Stimulated activated naive CD8-positive, alpha-beta T cell treated with anti-CD3 and anti-CD28 coated beads, Interleukin-15, amount 100 ng/mL, for 72 hours (primary cell): ENCODE data around the gene GUK1.
A peak's percentile ranks its signal among the peaks of the same experiment; 100 is the strongest.

Experiments
- ATAC-seq: fragments of 150-1000 bp; cut with Tn5 transposase; 2 replicates; pipeline ENCODE4 v1.10.0; 2021; ENCODE audit warnings: mild to moderate bottlenecking, moderate library complexity
- DNase-seq, 2 donors: peaks; one replicate each; pipeline ENCODE4 v3.0.0; 2021 to 2022
- H3K27ac Mint-ChIP-seq, 2 donors: one replicate each; pipeline ENCODE4 v1.8.0; 2022; ENCODE audit warnings: mild to moderate bottlenecking in 2 of 2, mixed read lengths in 2 of 2, moderate library complexity in 2 of 2
- H3K27me3 Mint-ChIP-seq: one replicate; pipeline ENCODE4 v1.8.0; 2022; ENCODE audit warnings: mixed read lengths
- H3K4me1 Mint-ChIP-seq: one replicate; pipeline ENCODE4 v1.8.0; 2022; ENCODE audit warnings: mild to moderate bottlenecking, mixed read lengths
- H3K4me3 Mint-ChIP-seq, 2 donors: one replicate each; pipeline ENCODE4 v1.8.0; 2022; ENCODE audit warnings: mild to moderate bottlenecking in 2 of 2, mixed read lengths in 2 of 2, moderate library complexity in 1 of 2
- H3K9me3 Mint-ChIP-seq, 2 donors: one replicate each; pipeline ENCODE4 v1.8.0; 2022; ENCODE audit warnings: mixed read lengths in 2 of 2

GUK1 gene

GRCh38 chr1:228139931-228140723 is at the start of gene GUK1:
TSS of gene GUK1 (plus strand) at chr1:228140279. CDS start at chr1:228140303, 24 bp downstream.
- Mint-ChIP-seq H3K4me3 (peak within 1 kb of the TSS; percentile 98), H3K27ac (peak within 1 kb of the TSS; percentile 94 to 96), H3K4me1 (peaks cover 41% of the 10 kb centered on the region), H3K27me3 (no peaks in the 10 kb centered on the region), H3K9me3 (no peaks in the 10 kb centered on the region)
- ATAC-seq (peak; percentile 92), DNase-seq (peak; percentile 100)

GRCh38 chr1:228090613-228091081 is 49.4 kb upstream of the GUK1 start:
- H3K27ac Mint-ChIP-seq = peak overlapping the region in 1 of 2 donors; percentile 90
- H3K4me1 Mint-ChIP-seq = peaks cover 75% of the 10 kb centered on the region
- H3K27me3 Mint-ChIP-seq = no peaks in the 10 kb centered on the region
- DNase-seq (no peak), ATAC-seq (no peak)
- H3K4me3 Mint-ChIP-seq = no peak overlapping the region
- peaks cover 15 to 18% of the 10 kb centered on the region in 2 donors for H3K9me3 Mint-ChIP-seq

GRCh38 chr1:228091084-228091483 is 49.0 kb upstream of the GUK1 start:
- DNase-seq = no peak
- Mint-ChIP-seq H3K27me3 (no peaks in the 10 kb centered on the region), H3K4me3 (no peak overlapping the region), H3K4me1 (peaks cover 75% of the 10 kb centered on the region), H3K9me3 (peaks cover 17 to 21% of the 10 kb centered on the region in 2 donors), H3K27ac (no peak overlapping the region)
- no peak for ATAC-seq

- Mint-ChIP-seq H3K9me3 (peaks cover 17 to 21% of the 10 kb centered on the region in 2 donors), H3K27me3 (no peaks in the 10 kb centered on the region), H3K4me3 (no peak overlapping the region), H3K27ac (peak overlapping the region in 1 of 2 donors; percentile 19), H3K4me1 (peaks cover 64% of the 10 kb centered on the region)
- ATAC-seq = no peak
- DNase-seq = peak in 1 of 2 donors; percentile 7
These were observed 47.6 kb upstream of the GUK1 start for GRCh38 chr1:228092342-228093049.

- ATAC-seq (no peak), DNase-seq (peak in 1 of 2 donors; percentile 7)
- H3K9me3 Mint-ChIP-seq = peaks cover 17 to 21% of the 10 kb centered on the region in 2 donors
- no peaks in the 10 kb centered on the region for H3K27me3 Mint-ChIP-seq
- no peak overlapping the region for H3K4me3 Mint-ChIP-seq
- H3K4me1 Mint-ChIP-seq = peaks cover 63% of the 10 kb centered on the region
- peak overlapping the region in 1 of 2 donors; percentile 19 for H3K27ac Mint-ChIP-seq
These were observed 46.8 kb upstream of the GUK1 start for GRCh38 chr1:228093050-228093906.

GRCh38 chr1:228094432-228095016 is 45.6 kb upstream of the GUK1 start:
- Mint-ChIP-seq H3K9me3 (peaks cover 17 to 21% of the 10 kb centered on the region in 2 donors), H3K4me1 (peaks cover 60% of the 10 kb centered on the region), H3K27ac (no peak overlapping the region)

GRCh38 chr1:228095161-228095560 is 44.9 kb upstream of the GUK1 start:
- no peaks in the 10 kb centered on the region for H3K27me3 Mint-ChIP-seq

More at GRCh38 chr1:228094432-228095016, 45.6 kb upstream of the GUK1 start:
- H3K27me3 Mint-ChIP-seq = no peaks in the 10 kb centered on the region
- no peak overlapping the region for H3K4me3 Mint-ChIP-seq
- DNase-seq (no peak), ATAC-seq (no peak)

GRCh38 chr1:228095938-228096337 is 44.1 kb upstream of the GUK1 start:
- ATAC-seq (no peak), DNase-seq (no peak)
- peaks cover 17 to 21% of the 10 kb centered on the region in 2 donors for H3K9me3 Mint-ChIP-seq
- H3K27ac Mint-ChIP-seq = peak overlapping the region in 1 of 2 donors; percentile 34
- H3K4me3 Mint-ChIP-seq = no peak overlapping the region
- H3K27me3 Mint-ChIP-seq = no peaks in the 10 kb centered on the region
- peaks cover 58% of the 10 kb centered on the region for H3K4me1 Mint-ChIP-seq

More at GRCh38 chr1:228095161-228095560, 44.9 kb upstream of the GUK1 start:
- peaks cover 60% of the 10 kb centered on the region for H3K4me1 Mint-ChIP-seq
- ATAC-seq (no peak), DNase-seq (no peak)
- H3K4me3 Mint-ChIP-seq = no peak overlapping the region
- peaks cover 17 to 21% of the 10 kb centered on the region in 2 donors for H3K9me3 Mint-ChIP-seq
- peak overlapping the region in 1 of 2 donors; percentile 61 for H3K27ac Mint-ChIP-seq

- H3K4me3 Mint-ChIP-seq = no peak overlapping the region
These were observed 43.4 kb upstream of the GUK1 start for GRCh38 chr1:228096416-228097332.

GRCh38 chr1:228097333-228098081 is 42.6 kb upstream of the GUK1 start:
- DNase-seq (peak in 1 of 2 donors; percentile 8), ATAC-seq (no peak)
- Mint-ChIP-seq H3K27ac (peak overlapping the region; percentile 33 to 54), H3K4me1 (peaks cover 59% of the 10 kb centered on the region), H3K27me3 (no peaks in the 10 kb centered on the region), H3K4me3 (no peak overlapping the region), H3K9me3 (peaks cover 17 to 21% of the 10 kb centered on the region in 2 donors)

More at GRCh38 chr1:228096416-228097332, 43.4 kb upstream of the GUK1 start:
- H3K4me1 Mint-ChIP-seq = peaks cover 58% of the 10 kb centered on the region
- H3K9me3 Mint-ChIP-seq = peaks cover 17 to 21% of the 10 kb centered on the region in 2 donors
- peak overlapping the region in 1 of 2 donors; percentile 6 for H3K27ac Mint-ChIP-seq
- DNase-seq (peak in 1 of 2 donors; percentile 8), ATAC-seq (no peak)
- no peaks in the 10 kb centered on the region for H3K27me3 Mint-ChIP-seq

- ATAC-seq (no peak), DNase-seq (peak in 1 of 2 donors; percentile 8)
- peaks cover 17 to 21% of the 10 kb centered on the region in 2 donors for H3K9me3 Mint-ChIP-seq
- no peak overlapping the region for H3K27ac Mint-ChIP-seq
- no peaks in the 10 kb centered on the region for H3K27me3 Mint-ChIP-seq
- H3K4me3 Mint-ChIP-seq = no peak overlapping the region
- H3K4me1 Mint-ChIP-seq = peaks cover 62% of the 10 kb centered on the region
These were observed 41.7 kb upstream of the GUK1 start for GRCh38 chr1:228098323-228098931.

- no peak for ATAC-seq
- no peak for DNase-seq
- Mint-ChIP-seq H3K4me3 (no peak overlapping the region), H3K27ac (peak overlapping the region in 1 of 2 donors; percentile 12), H3K27me3 (no peaks in the 10 kb centered on the region), H3K4me1 (peaks cover 71% of the 10 kb centered on the region), H3K9me3 (peaks cover 14 to 16% of the 10 kb centered on the region in 2 donors)
These were observed 40.7 kb upstream of the GUK1 start for GRCh38 chr1:228099331-228099732.
